ENCODE measurements around the gene SPTBN5. TPM values are rescaled to one million over a fixed set of nuclear protein-coding genes. Genes with fewer than 3 reads are reported as not detected.

SPTBN5 gene
- total and polyA plus RNA-seq, 3 donors from 2014 or later = 1.4 to 3.1 (median 1.4) TPM

GRCh38 chr15:41822957-41823356 lies 70.9 kb downstream of the SPTBN5 start:
- intact Hi-C loops (cut with DNase I; ENCODE audit: low total_unique reads) = no loop called here
- 83 to 90% methylated on average over 2 to 6 of the region's 6 CpGs for WGBS, 2 donors
- no peaks in the 10 kb centered on the region for H3K9me3 ChIP-seq
- no peaks in the 10 kb centered on the region for H3K36me3 ChIP-seq (ENCODE audit: low read depth, missing control alignments)
- no peak for TF ChIP-seq POLR2A (IDR thresholded peaks at IDR 0.05)
- TF ChIP-seq, protein P1, sequence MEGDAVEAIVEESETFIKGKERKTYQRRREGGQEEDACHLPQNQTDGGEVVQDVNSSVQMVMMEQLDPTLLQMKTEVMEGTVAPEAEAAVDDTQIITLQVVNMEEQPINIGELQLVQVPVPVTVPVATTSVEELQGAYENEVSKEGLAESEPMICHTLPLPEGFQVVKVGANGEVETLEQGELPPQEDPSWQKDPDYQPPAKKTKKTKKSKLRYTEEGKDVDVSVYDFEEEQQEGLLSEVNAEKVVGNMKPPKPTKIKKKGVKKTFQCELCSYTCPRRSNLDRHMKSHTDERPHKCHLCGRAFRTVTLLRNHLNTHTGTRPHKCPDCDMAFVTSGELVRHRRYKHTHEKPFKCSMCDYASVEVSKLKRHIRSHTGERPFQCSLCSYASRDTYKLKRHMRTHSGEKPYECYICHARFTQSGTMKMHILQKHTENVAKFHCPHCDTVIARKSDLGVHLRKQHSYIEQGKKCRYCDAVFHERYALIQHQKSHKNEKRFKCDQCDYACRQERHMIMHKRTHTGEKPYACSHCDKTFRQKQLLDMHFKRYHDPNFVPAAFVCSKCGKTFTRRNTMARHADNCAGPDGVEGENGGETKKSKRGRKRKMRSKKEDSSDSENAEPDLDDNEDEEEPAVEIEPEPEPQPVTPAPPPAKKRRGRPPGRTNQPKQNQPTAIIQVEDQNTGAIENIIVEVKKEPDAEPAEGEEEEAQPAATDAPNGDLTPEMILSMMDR (IDR thresholded peaks at IDR 0.05) = no peak
- H3K4me1 ChIP-seq = peaks cover 5% of the 10 kb centered on the region
- DNase-seq = no peak
- no peak overlapping the region for H3K4me3 ChIP-seq
- H3K27me3 ChIP-seq = no peaks in the 10 kb centered on the region
- no peak overlapping the region for H3K27ac ChIP-seq

DNA sequence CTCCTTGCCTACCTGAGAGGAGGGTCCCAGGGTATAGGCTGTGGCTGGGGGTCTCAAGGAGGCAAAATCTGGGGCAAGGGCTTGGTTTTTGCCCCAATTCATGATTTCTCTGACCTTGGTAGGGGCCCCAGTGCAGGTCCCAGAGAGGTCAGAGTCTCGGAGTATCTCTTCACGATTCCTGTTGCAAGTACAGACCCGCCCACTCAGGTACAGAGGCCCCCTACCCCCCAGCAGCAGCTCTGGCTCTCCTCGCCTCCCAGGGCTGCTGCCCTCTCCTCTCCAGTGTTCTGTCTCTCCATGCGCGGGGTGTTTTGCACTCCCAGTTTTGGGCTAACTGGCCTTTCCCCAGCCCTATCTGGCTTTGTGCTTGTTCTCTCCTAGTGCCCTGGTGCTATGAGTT lies 71.4 kb downstream of the SPTBN5 start:
- TF ChIP-seq POLR2A (IDR thresholded peaks at IDR 0.05) = no peak
- TF ChIP-seq, protein P1 (IDR thresholded peaks at IDR 0.05) = no peak
- WGBS, 2 donors = 82 to 83% methylated on average over 6 of the region's 6 CpGs
- Histone ChIP-seq H3K27ac (no peak overlapping the region), H3K9me3 (no peaks in the 10 kb centered on the region), H3K27me3 (no peaks in the 10 kb centered on the region), H3K36me3 (ENCODE audit: low read depth, missing control alignments) (no peaks in the 10 kb centered on the region), H3K4me3 (no peak overlapping the region), H3K4me1 (peaks cover 4% of the 10 kb centered on the region)
- intact Hi-C loops (cut with DNase I; ENCODE audit: low total_unique reads) = no loop called here
- no peak for DNase-seq

- TF ChIP-seq, protein P1 (IDR thresholded peaks at IDR 0.05) = no peak
- TF ChIP-seq POLR2A (IDR thresholded peaks at IDR 0.05) = no peak
- WGBS, 2 donors = 88% methylated on average over 4 of the region's 4 CpGs; no CpG with 5 or more reads in 1 of the 2 donors
- Histone ChIP-seq H3K4me1 (no peaks in the 10 kb centered on the region), H3K27me3 (no peaks in the 10 kb centered on the region), H3K9me3 (no peaks in the 10 kb centered on the region), H3K4me3 (no peak overlapping the region), H3K36me3 (ENCODE audit: low read depth, missing control alignments) (no peaks in the 10 kb centered on the region), H3K27ac (no peak overlapping the region)
- DNase-seq = no peak
- intact Hi-C loops (cut with DNase I; ENCODE audit: low total_unique reads) = no loop called here
Measured at GRCh38 chr15:41821831-41822230, 72.0 kb downstream of the SPTBN5 start.

GRCh38 chr15:41820791-41821423 lies 72.9 kb downstream of the SPTBN5 start:
- Histone ChIP-seq H3K4me1 (no peaks in the 10 kb centered on the region), H3K36me3 (ENCODE audit: low read depth, missing control alignments) (no peaks in the 10 kb centered on the region), H3K9me3 (no peaks in the 10 kb centered on the region), H3K27me3 (no peaks in the 10 kb centered on the region), H3K27ac (no peak overlapping the region), H3K4me3 (no peak overlapping the region)
- intact Hi-C loops (cut with DNase I; ENCODE audit: low total_unique reads) = no loop called here
- TF ChIP-seq POLR2A (IDR thresholded peaks at IDR 0.05) = no peak
- TF ChIP-seq, protein P1 (IDR thresholded peaks at IDR 0.05) = no peak
- WGBS, 2 donors = 80 to 84% methylated on average over 6 of the region's 6 CpGs
- no peak for DNase-seq

DNA sequence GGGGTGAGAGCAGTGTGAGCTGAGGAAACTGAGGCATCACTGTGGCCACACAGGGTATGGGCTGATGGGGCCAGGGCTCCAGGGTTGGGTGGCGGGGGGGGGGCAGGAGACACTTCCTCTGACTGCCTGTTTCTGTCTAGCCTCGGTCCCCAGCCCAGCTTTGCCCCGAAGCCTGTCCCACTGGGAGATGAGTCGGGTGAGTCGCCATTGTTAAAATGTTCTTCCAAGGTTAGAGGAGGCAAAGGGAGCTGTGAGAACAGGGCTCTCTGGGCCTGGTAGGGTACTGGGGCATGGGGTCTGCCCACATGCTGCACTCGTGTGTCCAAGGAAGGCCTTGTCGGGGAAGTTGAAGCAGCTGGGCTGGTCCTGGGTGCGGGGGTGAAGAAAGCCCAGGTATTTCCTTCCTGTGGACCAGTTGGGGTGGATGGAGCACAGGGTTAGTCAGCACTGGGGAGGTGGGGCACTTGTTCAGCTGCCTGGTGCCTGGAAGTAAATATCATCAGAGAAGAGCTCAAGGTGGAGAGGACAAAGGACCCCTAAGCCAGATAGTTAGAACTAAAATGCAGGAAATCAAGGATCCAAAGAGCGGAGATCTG lies 74.3 kb downstream of the SPTBN5 start:
- TF ChIP-seq, protein P1 (IDR thresholded peaks at IDR 0.05) = no peak
- no peak for TF ChIP-seq POLR2A (IDR thresholded peaks at IDR 0.05)
- intact Hi-C loops (cut with DNase I; ENCODE audit: low total_unique reads) = no loop called here
- WGBS, 2 donors = 88 to 94% methylated on average over 8 to 9 of the region's 9 CpGs
- Histone ChIP-seq H3K36me3 (ENCODE audit: low read depth, missing control alignments) (no peaks in the 10 kb centered on the region), H3K4me1 (no peaks in the 10 kb centered on the region), H3K27ac (no peak overlapping the region), H3K27me3 (no peaks in the 10 kb centered on the region), H3K4me3 (no peak overlapping the region), H3K9me3 (no peaks in the 10 kb centered on the region)
- no peak for DNase-seq

Data from testis (tissue), 3 donors.